B cell (primary cell): Measurements from ENCODE around the gene RHOXF2. TPM values are rescaled to one million over a fixed set of nuclear protein-coding genes. Genes with fewer than 3 reads are reported as not detected.

ENCODE experiments used
- ATAC-seq: fragments of 200-7000 bp; cut with Tn5 transposase; one replicate; pipeline ENCODE4 v1.10.0; 2021; ENCODE audit warnings: low read depth, mild to moderate bottlenecking, moderate number of reproducible peaks, moderate library complexity
- CTCF ChIA-PET: fragments of 350-600 bp; sonication (Branson Sonifier 250); formaldehyde crosslinking; loops from one replicate; lab custom pipeline; 2021; ENCODE audit warnings: antibody characterized with exemption, inconsistent platforms; lab: Charles Lee
- POLR2A ChIA-PET: fragments of 350-600 bp; sonication (Branson Sonifier 250); formaldehyde crosslinking; loops from one replicate; lab custom pipeline; 2021; ENCODE audit warnings: antibody characterized with exemption; lab: Charles Lee
- DNase-seq: peaks from one replicate; pipeline ENCODE4 v3.0.0; 2013
- H2AFZ ChIP-seq: 2 replicates; pipeline ENCODE4 v1.6.1; 2012; ENCODE audit warnings: mild to moderate bottlenecking, low read depth, low read length; ENCODE audit not compliant: insufficient read depth, poor library complexity, severe bottlenecking
- H3K27ac ChIP-seq, 2 donors: 1 replicate in 1 of 2; 2 replicates in 1 of 2; pipeline ENCODE4 v1.5.1; 2012 to 2013; ENCODE audit warnings: low read length in 2 of 2, mild to moderate bottlenecking in 2 of 2, moderate library complexity in 1 of 2
- H3K27me3 ChIP-seq, 4 experiments: fragments of 200-600 bp in 1 of 4; sonication (generic) in 1 of 4; replicated peaks in 1 of 4; 1 replicate in 2 of 4; 2 replicates in 2 of 4; pipeline versions ENCODE4 v1.6.1 to v1.7.0; 2013 to 2016; ENCODE audit warnings: low read length in 3 of 4, mild to moderate bottlenecking in 2 of 4, mixed read lengths in 1 of 4, moderate library complexity in 1 of 4; ENCODE audit not compliant: insufficient read depth in 4 of 4, control insufficient read depth in 3 of 4; ENCODE audit errors: control extremely low read depth in 1 of 4
- H3K36me3 ChIP-seq, 2 experiments: replicated peaks in 1 of 2; 1 replicate in 1 of 2; 2 replicates in 1 of 2; pipeline versions ENCODE4 v1.6.1 to v1.7.1; 2013; ENCODE audit warnings: low read length in 1 of 2; ENCODE audit not compliant: insufficient read depth in 2 of 2, control insufficient read depth in 1 of 2; ENCODE audit errors: control extremely low read depth in 1 of 2, extremely low read depth in 1 of 2
- H3K4me1 ChIP-seq, 2 donors: fragments of 200-600 bp in 1 of 2; sonication (generic) in 1 of 2; 1 replicate in 1 of 2; 2 replicates in 1 of 2; pipeline versions ENCODE4 v1.5.1 to v1.6.1; 2013 to 2017; ENCODE audit warnings: low read length in 2 of 2; ENCODE audit not compliant: control insufficient read depth in 2 of 2, insufficient read depth in 2 of 2
- H3K4me2 ChIP-seq: replicated peaks from 2 replicates; pipeline ENCODE3; 2012; ENCODE audit warnings: mild to moderate bottlenecking, low read depth, low read length; ENCODE audit not compliant: poor library complexity, severe bottlenecking
- H3K4me3 ChIP-seq, 5 experiments: fragments of 200-600 bp in 1 of 5; sonication (generic) in 1 of 5; 1 replicate in 3 of 5; 2 replicates in 2 of 5; pipeline versions ENCODE4 v1.5.1 to v1.7.0; 2011 to 2016; ENCODE audit warnings: low read length in 4 of 5, mild to moderate bottlenecking in 4 of 5, low read depth in 2 of 5, control low read depth in 1 of 5, moderate library complexity in 1 of 5; ENCODE audit not compliant: insufficient read depth in 1 of 5; ENCODE audit errors: control extremely low read depth in 1 of 5, extremely low read depth in 1 of 5
- H3K79me2 ChIP-seq: fragments of 200-600 bp; sonication (generic); one replicate; pipeline ENCODE4 v1.6.0; 2016; ENCODE audit warnings: low read length; ENCODE audit not compliant: control insufficient read depth, insufficient read depth
- H3K9ac ChIP-seq: fragments of 200-600 bp; sonication (generic); 2 replicates; pipeline ENCODE4 v1.6.1; 2017; ENCODE audit warnings: mild to moderate bottlenecking, low read length, moderate library complexity
- H3K9me3 ChIP-seq, 3 donors: one replicate each; pipeline versions ENCODE4 v1.6.1 to v1.7.1; 2013; ENCODE audit warnings: low read length in 2 of 3; ENCODE audit not compliant: control insufficient read depth in 2 of 3, insufficient read depth in 1 of 3; ENCODE audit errors: control extremely low read depth in 1 of 3
- H4K20me1 ChIP-seq: 2 replicates; pipeline ENCODE4 v1.6.0; 2012; ENCODE audit warnings: mild to moderate bottlenecking, low read length; ENCODE audit not compliant: insufficient read depth, control insufficient read depth, poor library complexity, severe bottlenecking
- H3K27ac Mint-ChIP-seq: one replicate; pipeline ENCODE4 v1.8.0; 2021; ENCODE audit warnings: mixed read lengths
- H3K27me3 Mint-ChIP-seq: one replicate; pipeline ENCODE4 v1.8.0; 2021; ENCODE audit warnings: mixed read lengths
- H3K4me1 Mint-ChIP-seq: one replicate; pipeline ENCODE4 v1.8.0; 2021; ENCODE audit warnings: mixed read lengths
- H3K4me3 Mint-ChIP-seq: one replicate; pipeline ENCODE4 v1.8.0; 2021; ENCODE audit warnings: mixed read lengths
- H3K9me3 Mint-ChIP-seq: one replicate; pipeline ENCODE4 v1.8.0; 2022; ENCODE audit warnings: mixed read lengths; ENCODE audit not compliant: insufficient read depth
- CTCF ChIP-seq: fragments of 200-600 bp; IDR thresholded peaks from one replicate; pipeline ENCODE4 v1.8.0; 2022; ENCODE audit warnings: antibody characterized with exemption, mild to moderate bottlenecking
- EZH2 ChIP-seq: IDR thresholded peaks from 2 replicates; pipeline ENCODE4 v1.6.1; 2012; ENCODE audit warnings: borderline replicate concordance, low read depth, mild to moderate bottlenecking, moderate library complexity, low read length; ENCODE audit not compliant: insufficient read depth, poor library complexity, severe bottlenecking
- whole genome bisulfite sequencing: methylation state at CpG from one replicate; pipeline ENCODE4 v1.1.5; 2013; ENCODE audit warnings: missing lambda C conversion rate; ENCODE audit not compliant: insufficient coverage; 5-methylcytosine and 5-hydroxymethylcytosine counted together
- intact Hi-C: fragments of 100-400 bp; cut with micrococcal nuclease; formaldehyde crosslinking; loops from one replicate; pipeline ENCODE4 v1.10.0; 2022
- polyA plus RNA-seq: library from polyadenylated mRNA; depleted of rRNA; stranded (reverse); fragments of >200 nt; gene quantifications from 2 replicates; pipeline ENCODE4 v1.2.3, GENCODE V29; 2012
- total RNA-seq, 2 donors: library from RNA; stranded (reverse); fragments of 120-200 nt in 1 of 2; gene quantifications; 1 replicate in 1 of 2; 2 replicates in 1 of 2; pipeline versions ENCODE4 v1.2.3 to v1.2.4, GENCODE V29; 2013 to 2022

RHOXF2 gene
- total and polyA plus RNA-seq, 2 donors (not counting 1 experiment from before 2014, with no cell fraction given), result not detected

GRCh38 chrX:120120223-120120622 is 38.2 kb upstream of the RHOXF2 start:
- POLR2A ChIA-PET, result no interaction called here
- no peaks in the 10 kb centered on the region for H3K36me3 ChIP-seq
- H3K4me1 ChIP-seq, result no peaks in the 10 kb centered on the region
- no peak overlapping the region for H3K4me3 Mint-ChIP-seq
- no peaks in the 10 kb centered on the region for H3K4me1 Mint-ChIP-seq
- no peaks in the 10 kb centered on the region for H4K20me1 ChIP-seq
- no peak for ATAC-seq
- no peak overlapping the region for H3K4me3 ChIP-seq
- H3K9me3 ChIP-seq, result peaks cover 0 to 3% (median 0%) of the 10 kb centered on the region in 3 donors
- no peaks in the 10 kb centered on the region for H3K79me2 ChIP-seq
- no peaks in the 10 kb centered on the region for H3K27me3 ChIP-seq
- no peak for DNase-seq
- H3K4me2 ChIP-seq, result no peak overlapping the region
- TF ChIP-seq CTCF (no peak), EZH2 (no peak)
- WGBS, result 98% methylated on average over 12 of the region's 12 CpGs
- no peak overlapping the region for H3K9ac ChIP-seq
- no peak overlapping the region for H3K27ac Mint-ChIP-seq
- H3K9me3 Mint-ChIP-seq, result no peaks in the 10 kb centered on the region
- CTCF ChIA-PET, result no interaction called here
- no peak overlapping the region for H3K27ac ChIP-seq
- H2AFZ ChIP-seq, result no peak overlapping the region
- H3K27me3 Mint-ChIP-seq, result no peaks in the 10 kb centered on the region
- intact Hi-C loops, result no loop called here

GRCh38 chrX:120125444-120125843 is 33.0 kb upstream of the RHOXF2 start:
- no peak overlapping the region for H2AFZ ChIP-seq
- CTCF ChIA-PET, result no interaction called here
- WGBS, result no CpG with 5 or more reads among the region's 3 CpGs

More at GRCh38 chrX:120125444-120125843, 33.0 kb upstream of the RHOXF2 start:
- H3K27ac ChIP-seq, result no peak overlapping the region
- no peaks in the 10 kb centered on the region for H3K79me2 ChIP-seq
- H3K4me3 Mint-ChIP-seq, result no peak overlapping the region
- TF ChIP-seq CTCF (no peak), EZH2 (no peak)
- no peaks in the 10 kb centered on the region for H3K27me3 Mint-ChIP-seq
- H3K36me3 ChIP-seq, result no peaks in the 10 kb centered on the region
- H3K9ac ChIP-seq, result no peak overlapping the region
- H3K9me3 Mint-ChIP-seq, result no peaks in the 10 kb centered on the region
- ATAC-seq (no peak), DNase-seq (no peak)
- POLR2A ChIA-PET, result no interaction called here
- H3K4me1 Mint-ChIP-seq, result no peaks in the 10 kb centered on the region
- intact Hi-C loops, result no loop called here
- H3K4me3 ChIP-seq, result no peak overlapping the region
- H3K9me3 ChIP-seq, result no peaks in the 10 kb centered on the region
- no peak overlapping the region for H3K4me2 ChIP-seq
- H3K4me1 ChIP-seq, result no peaks in the 10 kb centered on the region
- no peaks in the 10 kb centered on the region for H4K20me1 ChIP-seq
- H3K27ac Mint-ChIP-seq, result no peak overlapping the region
- H3K27me3 ChIP-seq, result no peaks in the 10 kb centered on the region
